GM19463 (cell line): Measurements from ENCODE around the gene ERI3.
A peak's percentile ranks its signal among the peaks of the same experiment; 100 is the strongest.
"Not testable (repeated sequence)": the region's sequence is repeated elsewhere in the genome, so short reads cannot be mapped to it uniquely, and the experiment has no call there.

Experiments
- ATAC-seq: cut with Tn5 transposase; IDR thresholded peaks from one replicate; pipeline ENCODE4 v1.9.1; 2021; ENCODE audit warnings: mild to moderate bottlenecking, moderate library complexity; ENCODE audit not compliant: unreplicated experiment

The ERI3 gene

GRCh38 chr1:44217809-44218410, 137.1 kb downstream of the ERI3 start:
- ATAC-seq = peak; percentile 59

- peak; percentile 71 for ATAC-seq
Observed at GRCh38 chr1:44213222-44214112, 141.6 kb downstream of the ERI3 start, which contains the start of gene DMAP1. Gene DMAP1, plus strand, starts transcription at chr1:44213471. Its CDS starts 283 bp downstream, at chr1:44213754.

DNA sequence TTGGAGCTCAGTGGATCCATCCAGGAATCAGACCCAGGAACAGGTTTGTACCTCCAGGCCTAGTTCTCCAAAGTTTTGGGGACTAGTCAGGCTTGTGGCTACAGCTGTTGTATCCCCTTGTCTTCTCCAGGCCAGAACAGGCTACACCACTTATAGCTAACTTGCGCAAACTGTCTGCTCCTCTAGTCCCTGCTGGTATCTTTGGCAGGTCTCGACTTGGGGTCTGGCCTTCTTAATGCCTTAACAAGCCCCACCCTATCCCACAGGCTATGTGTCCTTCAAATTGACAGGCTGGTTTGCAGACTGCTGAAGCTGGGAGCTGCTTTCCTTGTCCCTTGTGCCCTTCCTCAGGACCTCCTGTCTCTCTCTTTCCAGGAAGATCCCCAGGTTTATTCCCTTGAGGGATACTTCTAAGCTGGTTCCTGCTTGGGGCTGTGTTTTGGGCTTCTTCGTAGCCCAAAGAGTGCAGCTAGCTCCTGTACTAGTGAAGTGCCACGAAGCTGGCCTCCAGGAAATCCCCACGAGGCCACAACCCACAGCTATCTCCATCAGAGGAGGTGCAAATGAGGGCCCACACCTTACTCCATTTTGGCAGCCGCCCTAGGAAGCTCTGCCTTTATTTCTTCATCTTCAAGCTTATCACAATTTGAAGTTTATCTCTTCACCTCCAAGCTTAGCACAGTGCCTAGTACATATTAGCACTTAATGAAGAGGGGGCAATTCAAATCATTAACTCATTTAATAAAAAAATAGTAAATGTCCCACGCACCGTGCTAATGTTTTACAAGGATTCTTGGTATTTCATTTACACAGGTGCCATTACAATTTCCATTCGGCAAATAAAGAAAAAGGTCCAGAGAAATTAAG, 142.5 kb downstream of the ERI3 start:
- ATAC-seq = no peak

DNA sequence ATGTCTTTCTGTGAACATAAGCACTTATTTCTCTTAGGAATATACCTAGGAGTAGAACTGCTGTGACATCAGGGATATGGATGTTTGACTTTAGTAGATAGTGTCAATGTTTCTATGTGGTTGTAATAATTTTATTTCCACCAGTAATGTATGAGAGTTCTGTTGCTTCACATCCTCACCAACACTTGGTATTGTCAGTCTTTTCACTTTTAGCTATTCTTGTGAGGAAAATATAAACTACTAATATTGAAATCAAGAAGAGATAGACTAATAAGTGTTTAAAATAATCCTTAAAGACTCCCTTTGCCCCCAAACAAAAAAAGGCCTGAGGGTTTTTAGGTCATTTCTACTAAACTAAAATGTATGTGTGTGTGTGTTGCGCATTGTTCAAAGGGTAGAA, 144.5 kb downstream of the ERI3 start:
- no peak for ATAC-seq

- ATAC-seq = no peak
Observed at GRCh38 chr1:44208226-44208625, 146.8 kb downstream of the ERI3 start.

DNA sequence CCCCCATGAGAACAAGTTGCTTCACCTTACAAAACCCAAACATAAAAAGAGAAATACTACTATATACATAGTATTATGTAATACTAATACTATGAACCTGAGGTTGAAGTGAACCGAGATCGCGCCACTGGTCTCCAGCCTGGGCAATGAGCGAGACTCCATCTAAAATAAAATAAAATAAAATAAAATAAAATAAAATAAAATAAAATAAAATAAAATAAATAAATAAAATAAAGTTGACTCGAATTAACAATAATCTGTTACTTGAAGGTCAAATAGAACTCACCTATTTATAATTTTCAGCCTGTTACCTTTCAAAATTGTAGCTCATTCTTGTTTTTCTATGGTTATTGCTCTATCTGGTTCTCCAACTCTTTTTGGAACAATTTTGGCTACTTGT, 148.5 kb downstream of the ERI3 start:
- not testable (repeated sequence) for ATAC-seq

DNA sequence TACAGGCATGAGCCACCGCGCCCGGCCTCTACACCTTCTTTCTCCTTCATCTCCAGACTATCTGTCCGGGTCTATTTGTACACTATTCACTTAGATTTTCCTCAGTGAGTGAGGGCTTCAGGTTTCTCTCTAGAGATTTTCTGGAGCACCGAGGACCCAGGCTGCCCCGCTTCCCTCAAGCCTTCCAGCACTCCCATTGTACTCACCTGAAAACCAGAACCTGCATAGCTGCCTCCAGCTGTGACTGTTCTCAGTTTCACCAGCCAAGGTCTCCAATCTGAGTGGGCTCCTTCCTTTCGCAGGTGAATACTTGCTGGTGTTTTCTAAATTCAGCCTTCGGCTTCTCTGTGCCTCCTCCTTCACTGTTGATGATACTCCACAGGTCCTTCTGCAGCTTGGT, 154.7 kb downstream of the ERI3 start:
- ATAC-seq = no peak

GRCh38 chr1:44174630-44175029, 180.4 kb downstream of the ERI3 start:
- ATAC-seq = no peak
